HG03175 (cell line): ENCODE data around the gene SH3D19.
"Not testable (repeated sequence)": the region's sequence is repeated elsewhere in the genome, so short reads cannot be mapped to it uniquely, and the experiment has no call there.

Experiments used
- ATAC-seq: cut with Tn5 transposase; IDR thresholded peaks from one replicate; pipeline ENCODE4 v1.9.1; 2021; ENCODE audit warnings: mild to moderate bottlenecking, moderate library complexity; ENCODE audit not compliant: unreplicated experiment

SH3D19 gene

DNA sequence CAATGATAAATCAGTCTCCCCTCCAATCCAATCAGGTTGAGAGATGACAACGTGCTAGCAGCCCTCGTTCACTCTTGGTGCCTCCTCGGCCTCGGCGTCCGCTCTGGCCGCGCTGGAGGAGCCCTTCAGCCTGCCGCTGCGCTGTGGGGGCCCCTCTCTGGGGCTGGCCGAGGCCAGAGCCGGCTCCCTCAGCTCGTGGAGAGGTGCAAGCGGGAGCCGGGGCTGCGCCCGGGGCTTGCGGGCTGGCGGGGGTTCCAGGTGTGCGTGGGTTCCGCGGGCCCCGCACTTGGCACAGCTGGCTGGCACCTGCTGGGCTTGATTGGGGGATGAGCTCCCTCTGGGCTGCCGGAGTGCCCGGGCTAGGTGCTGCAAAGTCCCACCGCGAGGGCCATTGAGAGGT, 89.4 kb downstream of the SH3D19 start:
- ATAC-seq: no peak

DNA sequence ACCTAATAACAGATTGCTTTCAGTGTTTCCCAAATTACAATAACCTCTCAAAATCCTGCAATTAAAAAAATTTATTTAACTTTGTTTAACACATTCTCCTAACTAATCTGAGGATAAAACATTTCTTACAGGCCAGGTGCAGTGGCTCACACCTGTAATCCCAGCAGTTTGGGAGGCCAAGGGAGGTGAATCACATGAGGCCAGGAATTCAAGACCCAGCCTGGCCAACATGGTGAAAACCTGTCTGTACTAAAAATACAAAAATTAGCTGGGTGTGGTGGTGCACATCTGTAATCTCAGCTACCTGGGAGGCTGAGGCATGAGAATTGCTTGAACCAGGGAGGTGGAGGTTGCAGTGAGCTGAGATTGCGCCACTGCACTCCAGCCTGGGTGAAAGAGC, 90.0 kb downstream of the SH3D19 start:
- ATAC-seq: not testable (repeated sequence)

DNA sequence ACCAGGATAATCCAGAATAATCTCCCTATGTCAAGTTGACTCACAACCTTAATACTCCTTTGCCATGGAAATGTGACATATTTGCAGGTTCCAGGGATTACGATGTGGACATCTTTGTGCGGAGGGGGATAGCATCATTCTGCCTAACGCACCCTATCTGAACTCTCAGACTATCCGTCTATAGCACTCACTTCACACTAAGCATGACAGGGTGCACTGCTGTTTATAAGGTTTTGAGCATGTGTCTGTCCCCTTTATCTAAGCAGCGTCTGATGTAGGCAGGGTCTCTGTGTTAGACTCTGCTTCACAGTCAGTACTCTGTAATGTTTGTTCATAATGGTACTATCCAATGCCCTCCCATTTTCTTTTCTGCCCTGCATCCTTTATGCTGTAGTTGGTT, 91.8 kb downstream of the SH3D19 start:
- ATAC-seq: no peak

DNA sequence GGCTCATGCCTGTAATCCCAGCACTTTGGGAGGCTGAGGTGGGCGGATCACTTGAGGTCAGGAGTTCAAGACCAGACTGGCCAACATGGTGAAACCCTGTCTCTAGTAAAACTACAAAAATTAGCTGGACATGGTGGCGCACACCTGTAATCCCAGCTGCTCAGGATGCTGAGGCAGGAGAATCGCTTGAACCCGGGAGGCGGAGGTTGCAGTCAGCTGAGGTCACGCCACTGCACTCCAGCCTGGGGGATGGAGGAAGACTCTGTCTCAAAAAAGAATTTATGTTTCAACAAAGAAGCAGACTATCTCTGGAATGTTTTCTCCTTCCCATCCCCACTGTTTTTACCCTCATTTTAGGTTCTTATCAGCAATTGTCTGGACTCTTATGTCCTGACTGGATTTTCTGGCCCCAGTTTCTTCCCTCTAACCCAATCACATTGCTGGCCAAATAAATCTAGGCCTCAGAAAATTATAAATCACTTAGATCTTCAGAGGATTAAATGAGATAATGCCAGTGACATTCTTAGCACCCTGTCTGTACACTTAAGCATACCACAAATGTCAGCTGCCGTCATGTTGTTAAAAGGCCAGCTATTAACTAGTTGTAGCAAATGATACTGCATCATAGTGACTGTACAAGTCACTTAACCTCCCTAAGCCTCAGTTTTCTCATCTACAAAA, 93.3 kb downstream of the SH3D19 start:
- ATAC-seq: no peak

DNA sequence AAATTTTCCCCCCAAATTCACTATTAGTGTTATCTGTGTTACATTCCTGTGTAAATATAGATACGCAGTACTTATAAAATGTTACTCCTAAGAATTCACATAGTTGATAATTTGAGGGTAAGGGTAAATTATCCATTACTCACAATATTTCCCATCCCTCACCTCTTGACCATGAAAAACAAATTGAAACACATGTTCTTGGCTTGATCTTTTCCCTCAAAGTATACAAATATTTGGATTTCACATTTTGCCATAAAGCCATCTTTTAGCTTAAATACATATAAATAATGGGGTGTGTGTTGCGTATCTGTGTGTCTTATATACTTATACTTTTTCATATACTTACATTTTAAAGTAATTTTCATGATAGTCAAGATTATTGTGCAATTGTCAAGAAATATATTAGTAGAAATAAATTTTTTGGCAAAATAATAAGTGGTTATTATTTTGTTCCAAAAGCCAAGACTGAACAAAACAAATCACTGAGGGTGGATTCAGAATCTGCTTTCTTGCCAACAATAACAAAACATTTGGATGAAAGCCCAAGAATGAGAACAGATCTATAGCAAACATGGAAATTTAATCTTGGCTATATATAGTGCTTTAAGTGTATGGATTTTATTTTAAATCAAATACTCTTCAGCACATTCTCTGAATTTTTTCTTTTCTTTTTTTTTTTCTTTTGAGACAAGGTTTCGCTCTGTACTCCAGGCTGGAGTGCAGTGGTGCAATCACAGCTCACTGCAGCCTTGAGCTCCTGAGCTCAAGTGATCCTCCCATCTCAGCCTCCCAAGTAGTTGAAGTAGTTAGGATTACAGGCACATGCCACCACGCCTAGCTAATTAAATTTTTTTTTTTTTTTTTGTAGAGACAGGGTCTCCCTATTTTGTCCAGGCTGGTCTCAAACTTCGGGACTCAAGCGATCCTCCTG, 97.0 kb downstream of the SH3D19 start:
- ATAC-seq: no peak

DNA sequence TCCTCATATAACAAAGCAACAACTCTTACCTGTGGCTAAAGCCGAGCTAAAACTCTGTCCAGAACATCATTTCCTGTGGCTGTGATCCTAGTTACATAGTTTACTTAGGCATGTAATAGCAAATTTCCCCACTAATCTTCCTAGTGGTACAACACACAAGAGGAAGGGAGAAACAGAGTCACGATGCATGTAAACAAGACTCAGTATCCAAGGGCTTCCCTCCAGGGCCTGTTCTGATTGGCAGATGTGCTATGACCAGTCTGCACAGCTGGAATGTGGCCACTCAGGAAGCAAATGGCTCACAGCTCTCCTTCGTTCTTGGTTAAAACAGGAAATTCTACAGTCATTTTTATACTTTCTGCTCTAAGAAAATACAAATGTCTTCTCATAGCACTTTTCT, 97.7 kb downstream of the SH3D19 start:
- ATAC-seq: no peak

DNA sequence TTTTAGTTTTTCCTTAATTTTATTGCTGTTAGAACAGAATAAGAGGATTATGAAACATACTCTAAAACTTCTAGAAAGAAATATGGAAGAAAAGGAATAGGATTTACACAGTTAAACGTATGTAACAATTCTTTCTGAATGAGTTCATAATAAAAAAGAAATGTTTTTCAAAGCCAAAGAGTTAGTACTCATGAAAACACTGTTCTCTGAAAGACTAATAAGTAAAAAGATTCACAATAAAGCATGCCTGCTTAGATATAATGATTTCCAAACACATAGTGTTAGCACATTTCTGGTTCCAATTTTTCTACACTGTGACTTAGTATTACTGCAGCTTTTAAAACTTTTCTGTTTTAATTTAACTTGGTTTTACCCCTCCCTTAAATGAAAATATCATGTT, 98.2 kb downstream of the SH3D19 start:
- no peak for ATAC-seq

DNA sequence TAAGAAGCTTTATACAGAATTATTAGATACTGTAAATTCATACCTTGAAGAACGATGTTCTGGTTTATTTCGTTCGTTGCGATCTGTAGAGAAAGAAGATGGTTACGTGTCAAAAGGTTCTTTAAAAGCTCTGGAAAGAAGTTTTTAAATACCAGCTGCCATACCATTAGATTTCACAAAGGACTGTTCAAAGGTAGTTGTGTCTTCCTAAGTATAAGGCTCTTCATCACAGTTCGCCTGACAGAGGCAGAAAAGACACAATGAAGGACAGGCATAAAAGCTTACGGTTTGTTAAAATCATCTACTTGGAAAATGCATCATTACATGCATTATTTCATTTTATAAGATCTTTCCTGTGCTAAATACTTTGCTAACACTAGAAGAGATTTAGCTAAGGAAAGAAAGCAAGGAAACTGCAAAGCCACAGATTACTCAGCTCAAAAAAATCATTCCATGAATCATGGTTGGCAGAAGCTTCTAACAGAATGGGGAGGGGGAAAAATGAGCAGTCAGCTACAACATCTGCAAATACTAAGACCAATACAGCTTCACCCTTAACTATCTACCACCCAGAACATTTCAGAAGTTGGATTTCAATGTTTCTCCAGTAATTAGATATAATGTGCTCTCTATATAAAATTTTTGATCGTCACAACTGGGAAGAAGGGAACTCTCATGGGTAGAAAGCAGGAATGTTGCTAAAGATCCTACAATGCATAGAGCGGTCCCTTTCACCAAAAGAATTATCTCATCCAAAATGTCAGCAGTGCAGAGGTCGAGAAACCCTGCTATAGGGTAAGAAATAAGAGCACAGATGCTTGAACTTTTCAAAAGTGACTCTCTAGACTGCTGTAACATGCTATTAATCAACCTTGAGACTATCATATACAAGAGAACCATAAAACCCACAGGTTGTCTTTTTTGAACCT, 99.1 kb downstream of the SH3D19 start:
- ATAC-seq: no peak

DNA sequence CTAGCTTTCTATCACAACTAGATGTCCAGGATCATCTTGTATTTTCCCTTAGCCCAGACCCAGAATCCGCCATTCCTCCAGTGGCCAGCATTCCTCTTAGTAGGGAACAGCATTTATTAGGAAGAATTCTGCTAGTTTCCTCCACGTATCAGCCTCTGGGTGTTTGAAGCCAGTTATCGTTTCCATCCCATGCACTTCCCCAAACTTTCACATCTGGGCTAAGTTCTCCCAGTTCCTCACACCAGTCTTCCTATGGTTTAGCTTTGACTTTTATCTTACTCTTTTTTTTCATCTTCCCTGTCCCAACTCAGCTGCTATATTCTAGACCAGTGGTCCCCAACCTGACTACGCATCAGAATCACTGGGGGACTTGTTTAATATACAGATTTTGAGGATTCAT, 101.9 kb downstream of the SH3D19 start:
- no peak for ATAC-seq

DNA sequence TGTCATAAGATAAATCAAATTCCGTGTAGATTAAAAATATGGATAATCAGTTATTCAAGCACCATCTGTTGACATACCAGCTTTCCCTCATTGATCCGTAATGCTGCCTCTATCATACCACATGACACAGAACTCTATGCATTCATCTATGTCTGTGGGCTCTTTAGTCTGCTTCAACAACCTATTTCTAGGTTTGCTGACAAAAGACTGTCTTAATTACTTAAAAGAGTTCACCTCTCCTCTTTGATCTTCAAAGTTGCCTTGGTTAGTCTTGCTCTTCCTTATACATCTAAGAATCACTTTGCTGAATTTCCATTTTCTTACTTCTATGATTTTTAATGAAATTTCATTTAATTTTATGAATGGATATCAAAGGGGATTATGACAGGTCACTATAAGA, 105.5 kb downstream of the SH3D19 start:
- ATAC-seq: no peak

DNA sequence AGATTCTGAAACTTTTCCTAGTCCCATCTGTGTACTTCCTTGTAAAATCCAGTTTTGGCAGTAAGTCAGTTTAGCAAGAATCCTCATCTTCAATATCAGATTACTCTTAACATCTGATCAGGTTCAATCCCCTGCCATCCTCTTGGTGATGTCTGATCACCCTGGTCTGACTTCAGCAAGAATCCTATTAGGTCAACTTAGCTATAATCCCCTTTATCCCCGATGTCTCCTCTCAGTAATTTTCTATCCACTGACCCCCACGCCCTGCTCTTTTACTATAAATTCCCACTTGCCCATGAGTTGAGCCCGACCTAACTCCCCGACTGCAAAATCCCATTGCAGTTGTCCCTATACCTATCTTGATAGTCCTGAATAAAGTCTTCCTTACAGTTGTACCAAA, 106.3 kb downstream of the SH3D19 start:
- ATAC-seq: no peak

DNA sequence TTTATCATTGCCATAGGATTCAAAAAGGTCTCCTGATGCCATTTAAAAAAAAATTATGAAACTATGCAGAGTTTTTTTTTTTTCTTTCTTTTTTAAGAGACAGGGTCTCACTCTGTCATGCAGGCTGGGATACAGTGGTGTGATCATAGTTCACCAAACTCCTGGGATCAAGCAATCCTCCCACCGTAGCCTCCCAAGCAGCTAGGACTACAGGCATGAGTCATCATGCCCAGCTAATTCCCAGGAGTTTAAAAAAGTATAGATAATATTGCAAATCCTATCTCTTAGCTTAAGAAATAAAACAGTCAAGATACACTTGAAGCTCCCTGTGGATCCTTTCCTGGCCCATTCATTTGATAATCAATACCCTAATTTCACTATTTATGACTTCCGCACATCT, 107.1 kb downstream of the SH3D19 start:
- ATAC-seq: no peak

DNA sequence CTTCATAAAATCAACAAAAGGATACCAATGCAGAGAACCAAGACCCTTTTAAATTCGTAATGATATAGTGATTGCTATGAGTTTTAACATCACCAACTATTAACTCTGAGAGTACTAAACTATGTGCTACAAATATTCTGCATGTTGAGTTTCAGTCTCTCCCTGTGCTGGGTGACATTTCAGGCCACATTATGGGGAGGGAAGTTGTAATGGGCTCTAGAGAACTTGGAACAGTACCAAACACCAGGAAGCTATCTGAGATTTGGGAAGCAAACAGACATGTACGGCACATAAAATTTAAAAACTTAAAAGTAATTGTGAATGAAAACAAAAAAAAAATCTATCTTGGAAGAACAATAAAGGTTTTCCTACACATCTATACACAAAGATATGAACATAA, 108.1 kb downstream of the SH3D19 start:
- no peak for ATAC-seq

DNA sequence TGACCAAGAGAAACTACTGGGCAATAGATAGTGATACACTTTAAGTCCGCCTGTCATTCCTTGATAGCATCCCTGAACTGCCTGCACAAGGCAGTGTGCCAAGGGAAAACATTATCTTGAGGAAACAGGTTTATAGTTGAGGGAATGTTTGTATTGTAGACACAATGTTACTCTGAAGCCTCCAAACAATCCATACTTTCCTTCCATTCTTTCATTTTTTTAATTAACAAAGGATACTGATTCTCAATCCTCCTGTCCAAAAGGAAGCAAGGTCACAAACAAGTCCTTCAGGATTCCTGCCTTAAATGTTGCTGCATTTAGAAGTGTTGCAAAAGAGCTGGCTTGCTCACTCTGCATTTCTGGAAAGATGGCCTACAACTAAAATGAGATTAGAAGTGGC, 110.1 kb downstream of the SH3D19 start:
- ATAC-seq: no peak

DNA sequence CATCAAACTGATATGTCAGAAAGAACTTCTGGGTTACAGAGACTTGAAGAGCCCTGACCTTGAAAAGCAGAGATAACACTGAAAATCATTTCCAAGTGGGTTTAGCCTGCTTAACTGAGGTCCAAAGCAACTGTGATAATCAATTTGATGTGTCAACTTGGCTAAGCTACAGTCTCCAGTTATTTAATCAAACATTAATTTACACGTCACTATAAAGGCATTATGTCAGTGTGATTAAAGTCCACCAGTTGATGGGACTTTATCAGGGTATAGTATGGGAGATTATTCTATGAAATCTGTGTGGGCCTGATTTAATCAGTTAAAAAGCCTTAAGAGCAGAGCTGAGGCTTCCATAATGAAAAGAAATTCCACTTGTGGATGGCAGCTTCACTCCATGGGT, 117.5 kb downstream of the SH3D19 start:
- no peak for ATAC-seq

DNA sequence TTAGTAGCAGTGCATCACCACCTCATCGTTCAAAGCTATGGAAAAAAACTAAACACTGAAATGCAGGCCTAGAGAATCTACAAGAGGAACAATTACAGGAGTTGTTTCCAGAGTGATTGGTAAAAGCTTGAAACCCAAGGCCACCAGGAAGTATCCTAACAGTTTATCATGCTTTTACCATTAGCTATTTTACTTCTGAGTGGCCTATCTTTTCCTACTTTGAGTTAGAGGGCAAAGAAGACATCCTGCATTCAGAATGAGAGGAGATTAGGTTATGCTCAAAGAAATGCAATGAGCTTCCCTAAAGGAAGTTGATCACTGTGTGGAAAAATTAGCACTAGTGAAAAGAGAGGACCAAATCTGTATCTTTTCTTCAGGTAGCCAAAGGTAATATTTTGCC, 118.2 kb downstream of the SH3D19 start:
- ATAC-seq: no peak

DNA sequence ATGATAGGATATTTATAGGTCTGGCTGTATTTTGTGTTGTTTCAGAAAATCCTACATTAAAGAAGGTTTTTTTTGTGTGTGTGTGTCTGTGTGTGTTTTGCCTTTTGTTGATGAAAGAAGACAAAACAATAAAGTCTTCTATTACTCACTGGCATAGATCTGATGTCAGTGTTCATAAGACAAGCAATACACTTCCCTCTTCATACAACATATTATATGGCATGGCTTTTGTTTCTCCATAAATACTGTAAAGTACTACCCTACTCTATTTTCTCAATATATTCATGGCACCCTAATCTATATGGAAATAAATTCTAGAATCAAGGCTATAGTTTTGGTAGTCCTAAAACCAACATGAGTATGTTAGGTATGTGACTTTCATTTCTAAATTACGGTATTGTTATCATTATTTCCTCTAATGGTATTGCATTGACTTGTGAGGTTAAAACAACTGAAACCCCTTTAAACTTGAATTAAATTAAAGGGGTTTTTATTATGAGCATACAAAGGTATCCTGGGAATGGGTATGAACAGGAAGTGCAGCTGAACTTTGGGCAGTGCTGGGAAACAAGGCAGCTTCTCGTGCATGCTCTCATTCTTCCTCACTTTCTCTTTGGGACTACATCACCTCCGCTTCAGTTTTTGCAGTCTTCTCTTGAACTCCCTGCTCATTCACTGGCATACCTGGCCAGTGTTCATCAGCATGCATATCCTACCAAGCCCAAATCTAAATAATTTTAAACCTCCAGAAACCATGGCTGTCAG, 119.0 kb downstream of the SH3D19 start:
- ATAC-seq: no peak

DNA sequence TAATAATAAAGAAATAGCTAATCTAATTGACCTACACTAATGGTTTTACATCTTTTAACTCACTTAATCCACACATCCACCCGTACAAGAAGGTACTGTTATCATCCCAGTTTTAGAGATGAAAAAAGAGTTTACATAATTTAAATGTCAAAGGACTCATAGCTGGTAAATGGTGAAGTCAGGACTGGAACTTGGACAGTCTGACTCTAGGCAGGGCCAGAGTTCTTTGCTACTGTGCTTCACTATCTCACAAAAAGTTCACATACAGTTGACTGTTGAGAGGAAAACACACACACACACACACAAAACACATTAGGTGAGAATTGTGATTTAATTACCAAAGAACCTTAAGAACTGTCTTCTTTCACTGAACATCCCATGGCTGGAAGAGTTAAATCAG, 119.7 kb downstream of the SH3D19 start:
- no peak for ATAC-seq

DNA sequence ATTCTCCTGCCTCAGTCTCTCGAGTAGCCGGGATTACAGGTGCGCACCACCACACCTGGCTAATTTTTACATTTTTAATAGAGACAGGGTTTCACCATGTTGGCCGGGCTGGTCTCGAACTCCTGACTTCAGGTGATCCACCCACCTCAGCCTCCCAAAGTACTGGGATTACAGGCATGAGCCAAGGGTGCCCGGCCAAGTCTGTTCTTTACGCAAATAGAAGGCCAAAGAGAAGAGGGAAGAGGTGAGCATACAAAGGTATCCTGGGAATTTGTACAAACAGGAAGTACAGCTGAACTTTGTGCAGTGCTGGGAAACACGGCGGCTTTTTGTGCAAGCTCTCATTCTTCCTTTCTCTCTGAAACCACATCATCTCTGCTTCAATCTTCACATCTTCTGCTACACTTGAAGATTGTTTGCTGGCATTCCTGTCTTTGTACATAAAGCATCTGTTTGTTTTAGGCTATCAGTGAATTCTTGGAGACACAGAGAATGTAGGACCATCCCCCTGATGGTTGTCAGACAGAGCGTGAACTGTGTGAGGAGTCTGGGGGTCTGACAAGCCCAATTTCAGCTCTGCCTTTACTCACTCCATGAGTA, 120.4 kb downstream of the SH3D19 start:
- ATAC-seq: no peak

DNA sequence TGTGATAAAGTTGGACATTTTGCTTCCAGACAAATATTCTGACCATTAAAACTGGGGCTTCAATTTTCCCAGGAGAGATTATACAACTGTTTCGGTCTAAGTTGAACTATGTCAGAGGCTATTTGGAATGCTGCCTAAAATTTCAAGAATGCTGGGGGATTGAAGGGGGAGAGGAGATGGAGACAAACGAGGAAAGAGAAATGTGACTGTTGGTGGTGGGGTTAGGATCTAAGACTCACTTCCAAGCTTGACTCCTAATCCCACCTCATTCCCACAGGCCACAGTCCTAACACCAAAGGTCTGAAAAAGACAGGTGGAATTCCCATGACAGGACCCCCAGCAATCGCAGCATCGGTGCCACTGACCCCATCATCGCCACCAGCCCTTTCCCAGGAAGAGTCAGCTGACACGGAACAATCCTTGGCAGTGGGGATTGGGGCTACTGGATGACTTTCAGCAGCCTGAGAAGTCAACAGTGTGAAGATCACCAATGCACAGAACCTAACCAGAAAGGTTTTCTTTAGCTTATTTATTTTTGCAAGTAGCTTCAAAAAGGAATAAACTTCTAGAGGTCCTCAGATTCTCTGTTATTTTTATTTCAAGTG, 122.5 kb downstream of the SH3D19 start:
- no peak for ATAC-seq
